HG02973 (cell line): Measurements from ENCODE around the gene DNAL1.
"Not testable (repeated sequence)": the region's sequence is repeated elsewhere in the genome, so short reads cannot be mapped to it uniquely, and the experiment has no call there.

Experiments
- ATAC-seq: cut with Tn5 transposase; IDR thresholded peaks from one replicate; pipeline ENCODE4 v1.9.1; 2021; ENCODE audit warnings: moderate library complexity; ENCODE audit not compliant: unreplicated experiment

DNAL1 gene

GRCh38 chr14:73637830-73638229 lies 7.0 kb upstream of the DNAL1 start:
- ATAC-seq = no peak

GRCh38 chr14:73640796-73641365 lies 3.9 kb upstream of the DNAL1 start:
- ATAC-seq = no peak

- peak; percentile 18 for ATAC-seq
Observed at GRCh38 chr14:73645248-73645610, 443 bp downstream of the DNAL1 start.

GRCh38 chr14:73651005-73651404 lies 6.2 kb downstream of the DNAL1 start:
- ATAC-seq = no peak

GRCh38 chr14:73655851-73656250 lies 11.1 kb downstream of the DNAL1 start:
- ATAC-seq = no peak

GRCh38 chr14:73659202-73659601 lies 14.4 kb downstream of the DNAL1 start:
- not testable (repeated sequence) for ATAC-seq

- no peak for ATAC-seq
Observed at GRCh38 chr14:73660511-73660910, 15.7 kb downstream of the DNAL1 start.

GRCh38 chr14:73661872-73662271 lies 17.1 kb downstream of the DNAL1 start:
- ATAC-seq = no peak

GRCh38 chr14:73662487-73662943 lies 17.7 kb downstream of the DNAL1 start:
- ATAC-seq = no peak

- ATAC-seq = no peak
Observed at GRCh38 chr14:73663548-73664212, 18.9 kb downstream of the DNAL1 start.

GRCh38 chr14:73665130-73665529 lies 20.3 kb downstream of the DNAL1 start:
- no peak for ATAC-seq

GRCh38 chr14:73666583-73666982 lies 21.8 kb downstream of the DNAL1 start:
- no peak for ATAC-seq

- ATAC-seq = no peak
Observed at GRCh38 chr14:73667854-73668253, 23.1 kb downstream of the DNAL1 start.

- ATAC-seq = no peak
Observed at GRCh38 chr14:73674986-73675385, 30.2 kb downstream of the DNAL1 start.

- no peak for ATAC-seq
Observed at GRCh38 chr14:73678698-73679097, 33.9 kb downstream of the DNAL1 start.

GRCh38 chr14:73680821-73681220 lies 36.0 kb downstream of the DNAL1 start:
- ATAC-seq = no peak

- ATAC-seq = no peak
Observed at GRCh38 chr14:73684627-73685026, 39.8 kb downstream of the DNAL1 start.

- no peak for ATAC-seq
Observed at GRCh38 chr14:73685328-73685727, 40.5 kb downstream of the DNAL1 start.

- ATAC-seq = no peak
Observed at GRCh38 chr14:73686901-73687300, 42.1 kb downstream of the DNAL1 start.

- no peak for ATAC-seq
Observed at GRCh38 chr14:73694083-73694482, 49.3 kb downstream of the DNAL1 start.

GRCh38 chr14:73695082-73695481 lies 50.3 kb downstream of the DNAL1 start:
- ATAC-seq = no peak

GRCh38 chr14:73695997-73696396 lies 51.2 kb downstream of the DNAL1 start:
- peak; percentile 41 for ATAC-seq
